ENCODE measurements around the gene GAN.
"Not testable (repeated sequence)": the region's sequence is repeated elsewhere in the genome, so short reads cannot be mapped to it uniquely, and the experiment has no call there.

GAN gene

DNA sequence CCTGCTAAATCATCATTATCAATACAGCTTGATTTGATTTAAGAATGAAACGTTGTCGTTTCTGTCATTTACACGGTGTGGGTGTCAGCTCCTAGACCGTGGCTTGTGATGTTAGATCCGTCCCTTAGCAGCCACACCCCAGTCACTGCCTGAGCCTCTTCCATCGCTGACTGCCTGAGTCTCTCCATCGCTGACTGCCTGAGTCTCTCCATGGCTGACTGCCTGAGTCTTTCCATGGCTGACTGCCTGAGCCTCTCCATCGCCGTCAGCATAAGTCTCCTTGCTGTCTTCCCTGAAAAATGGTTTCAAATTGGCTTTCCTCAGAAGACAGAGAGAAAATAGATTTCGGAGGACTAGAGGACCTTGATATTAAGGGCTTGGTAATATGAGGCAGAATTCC lies 76.1 kb downstream of the GAN start:
- H3K4me3 ChIP-seq (ENCODE audit: low read length), result no peak overlapping the region
- TF ChIP-seq ZNF274 (IDR thresholded peaks at IDR 0.05; ENCODE audit: low read depth, low read length), result no peak

DNA sequence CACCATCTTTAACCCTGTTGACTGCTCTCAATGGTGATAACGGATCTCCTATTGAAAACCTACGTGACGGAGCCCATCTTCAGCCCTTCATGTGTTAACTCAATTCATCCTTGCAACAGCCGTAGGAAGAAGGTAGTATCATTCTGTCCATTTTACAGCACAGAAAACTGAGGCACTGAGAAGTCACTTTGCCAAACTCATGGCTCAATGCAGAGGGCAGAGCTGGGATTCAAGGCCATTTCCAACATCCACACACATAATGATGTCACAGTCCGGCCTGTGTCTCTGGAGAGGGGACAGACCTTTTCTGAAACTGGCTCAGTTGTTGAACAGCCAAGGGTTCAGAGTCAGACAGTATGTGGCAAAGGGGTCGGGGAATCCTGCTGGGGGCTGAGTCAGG lies 77.2 kb downstream of the GAN start:
- no peak for TF ChIP-seq ZNF274 (IDR thresholded peaks at IDR 0.05; ENCODE audit: low read depth, low read length)
- H3K4me3 ChIP-seq (ENCODE audit: low read length), result no peak overlapping the region

DNA sequence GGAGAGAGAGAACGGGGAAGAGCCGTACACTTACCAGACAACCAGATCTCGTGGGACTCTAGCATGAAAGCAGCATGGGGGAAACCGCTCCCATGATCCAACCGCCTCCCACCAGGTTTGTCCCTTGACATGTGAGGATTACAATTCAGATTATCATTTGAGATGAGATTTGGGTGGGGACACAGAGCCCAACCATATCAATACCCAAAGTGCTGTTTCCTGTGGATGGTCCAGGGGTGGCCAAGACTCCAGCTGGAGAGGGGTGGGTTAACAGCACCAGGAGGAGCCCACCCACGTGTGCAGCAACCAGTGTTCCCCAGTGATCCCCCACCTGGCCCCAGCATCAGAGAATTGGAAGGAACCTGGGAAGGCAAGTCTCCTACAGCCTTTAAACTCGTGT lies 79.7 kb downstream of the GAN start:
- no peak overlapping the region for H3K4me3 ChIP-seq (ENCODE audit: low read length)
- TF ChIP-seq ZNF274 (IDR thresholded peaks at IDR 0.05; ENCODE audit: low read depth, low read length), result no peak

DNA sequence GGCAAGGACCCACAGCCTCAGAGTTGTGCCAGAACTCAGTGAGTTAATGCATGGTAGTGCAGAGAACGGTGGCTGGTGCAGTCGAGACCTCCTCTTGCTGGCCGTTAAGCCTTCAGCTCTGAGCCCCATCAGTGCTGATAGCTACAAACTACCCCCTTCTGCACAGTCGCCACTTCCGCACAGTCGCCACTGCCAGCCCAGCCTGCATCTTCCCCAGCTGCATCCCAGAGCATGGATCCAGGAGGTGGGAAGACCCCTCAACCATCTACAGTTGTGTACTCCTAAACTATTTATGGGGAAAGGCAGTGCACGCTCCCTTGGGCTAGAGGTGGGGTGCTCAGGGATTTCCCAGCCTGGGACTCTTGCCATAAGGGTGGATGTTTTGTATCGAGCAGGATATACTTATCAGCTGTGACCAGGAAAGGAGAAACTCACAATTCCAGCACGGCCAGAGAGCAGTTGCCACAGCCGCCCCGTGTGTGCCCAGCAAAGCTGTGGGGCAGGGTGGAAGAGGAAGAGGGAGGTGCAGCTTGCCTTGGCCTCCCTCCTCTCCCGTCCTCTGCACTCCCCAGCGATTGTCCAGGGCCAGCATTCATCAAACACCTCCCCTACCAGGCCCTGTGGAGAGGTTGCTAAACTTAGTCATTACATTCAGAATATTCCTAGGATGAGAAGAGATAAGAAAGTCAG lies 80.3 kb downstream of the GAN start:
- TF ChIP-seq ZNF274 (IDR thresholded peaks at IDR 0.05; ENCODE audit: low read depth, low read length), result no peak
- no peak overlapping the region for H3K4me3 ChIP-seq (ENCODE audit: low read length)

DNA sequence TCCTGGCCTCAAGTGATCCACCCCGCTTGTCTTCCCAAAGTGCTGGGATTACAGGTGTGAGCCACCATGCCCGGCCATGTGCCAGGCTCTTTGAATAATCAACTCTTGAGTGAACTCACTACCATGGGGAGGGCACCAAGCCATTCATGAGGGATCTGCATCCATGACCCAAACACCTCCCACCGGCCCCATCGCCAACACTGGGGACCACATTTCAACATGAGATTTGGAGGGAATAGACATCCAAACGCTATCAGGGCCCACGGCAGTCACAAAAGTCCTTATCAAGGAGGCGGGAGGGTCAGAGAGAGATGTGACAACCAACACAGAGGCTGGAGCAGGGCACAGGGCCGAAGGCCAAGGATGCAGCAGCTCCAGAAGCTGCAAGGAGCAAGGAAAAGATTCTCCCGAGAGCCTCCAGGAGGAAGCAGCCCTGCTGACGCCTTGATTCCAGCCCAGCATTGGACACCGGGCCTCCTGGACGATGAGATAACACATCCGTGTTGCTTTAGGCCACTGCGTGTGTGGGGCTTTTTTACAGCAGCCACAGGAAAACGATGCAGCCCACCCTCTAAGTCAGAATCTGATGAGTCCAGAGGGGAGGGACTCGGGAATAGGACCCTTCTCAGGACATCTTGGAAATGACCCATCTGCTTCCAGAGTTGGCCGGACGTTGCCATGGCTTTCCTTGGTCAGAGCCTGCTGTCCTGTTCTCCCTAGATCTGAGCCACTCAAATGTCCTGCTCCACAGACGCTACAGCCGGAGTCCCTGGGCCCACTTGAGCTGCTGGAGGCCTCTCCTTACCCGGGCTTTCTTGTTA lies 82.5 kb downstream of the GAN start:
- no peak overlapping the region for H3K4me3 ChIP-seq (ENCODE audit: low read length)
- TF ChIP-seq ZNF274 (IDR thresholded peaks at IDR 0.05; ENCODE audit: low read depth, low read length), result no peak

DNA sequence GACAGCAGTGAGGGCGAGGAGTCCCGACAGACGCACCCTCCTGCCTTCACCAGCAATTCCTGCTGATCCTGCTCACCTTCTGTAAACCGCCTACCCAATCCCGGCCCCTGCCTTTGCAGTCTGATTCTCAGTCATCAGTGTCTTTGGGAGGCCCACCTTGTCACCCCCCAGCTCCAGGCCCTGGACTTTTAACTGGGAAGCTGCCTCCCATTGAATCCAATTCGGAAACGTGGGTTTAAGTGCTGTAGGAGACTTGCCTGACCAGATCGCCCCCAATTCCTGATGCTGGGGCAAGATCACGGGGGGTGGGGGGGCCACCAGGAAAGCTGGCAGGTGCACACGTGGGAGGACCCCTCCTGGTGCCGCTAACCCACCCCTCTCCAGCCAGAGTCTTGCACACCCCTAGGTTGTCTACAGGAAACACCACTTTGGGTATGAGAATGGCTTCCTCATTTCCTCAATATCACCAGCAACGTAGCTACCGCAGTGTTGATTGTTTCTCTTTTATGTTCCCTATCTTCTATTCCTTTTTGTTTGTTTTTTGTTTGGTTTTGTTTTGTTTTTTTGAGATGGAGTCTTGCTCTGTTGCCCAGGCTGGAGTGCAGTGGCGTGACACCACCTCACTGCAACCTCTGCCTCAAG lies 83.2 kb downstream of the GAN start:
- no peak overlapping the region for H3K4me3 ChIP-seq (ENCODE audit: low read length)
- TF ChIP-seq ZNF274 (IDR thresholded peaks at IDR 0.05; ENCODE audit: low read depth, low read length), result no peak

DNA sequence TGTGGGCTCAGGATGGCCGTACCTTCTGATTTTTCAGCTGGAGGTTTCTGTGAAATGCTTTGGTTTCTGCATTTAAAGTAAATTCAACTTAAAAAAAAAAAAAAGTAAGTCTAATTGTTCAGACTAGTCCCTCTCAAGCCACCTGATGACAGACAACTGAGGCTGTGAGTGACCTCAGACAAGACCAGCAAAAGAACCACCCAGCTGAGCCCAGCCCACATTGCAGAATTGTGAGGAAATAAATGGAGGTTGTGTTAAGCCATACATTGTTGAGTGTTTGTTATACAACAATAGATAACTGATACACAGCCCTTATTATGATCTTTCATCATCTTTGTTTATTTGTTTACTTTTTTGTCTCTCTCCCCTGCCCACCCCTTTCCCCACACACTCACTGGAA lies 85.1 kb downstream of the GAN start:
- TF ChIP-seq ZNF274 (IDR thresholded peaks at IDR 0.05; ENCODE audit: low read depth, low read length), result no peak
- H3K4me3 ChIP-seq (ENCODE audit: low read length), result no peak overlapping the region

DNA sequence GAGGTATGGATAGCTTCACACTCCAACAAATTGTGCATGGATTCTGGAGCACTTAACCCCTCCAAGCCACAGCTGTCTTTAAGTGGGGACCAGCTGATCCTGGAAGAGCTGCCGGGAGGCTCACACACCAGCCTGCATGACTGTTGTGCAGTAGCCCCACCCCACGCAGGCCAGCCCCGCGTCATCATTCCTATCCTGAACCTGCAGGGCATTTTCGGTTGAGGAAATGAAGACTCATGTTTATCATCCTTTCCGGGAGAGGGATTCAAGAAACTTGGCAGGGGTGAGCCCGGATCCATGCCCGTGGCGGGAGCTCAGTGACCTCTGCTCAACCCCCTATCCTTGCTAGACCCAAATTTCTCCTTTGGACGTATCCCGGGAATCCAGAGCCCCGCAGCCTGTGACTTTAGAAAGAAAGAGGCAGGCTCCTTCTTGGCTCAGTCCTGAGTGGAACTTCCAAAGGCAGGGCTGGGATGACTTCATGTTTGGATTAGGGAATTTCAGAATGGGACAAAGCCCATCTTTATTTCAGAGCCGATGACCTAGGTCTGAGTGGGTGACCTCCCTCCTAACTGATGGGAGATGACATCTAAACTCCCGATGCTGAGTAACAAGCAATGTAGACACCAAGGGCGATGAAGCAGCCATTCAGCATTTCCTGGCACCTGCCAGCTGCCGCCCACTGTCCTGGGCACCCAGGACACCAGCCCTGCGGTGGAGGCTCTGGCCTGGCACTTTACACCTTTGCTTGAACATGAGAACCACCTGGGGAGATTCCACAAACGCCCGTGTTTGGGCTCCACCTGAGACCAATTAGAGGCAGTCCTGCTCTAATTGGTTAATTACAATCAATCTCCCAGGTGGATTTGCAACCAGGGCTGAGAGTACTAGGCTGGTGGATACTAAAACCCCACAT lies 86.5 kb downstream of the GAN start:
- H3K4me3 ChIP-seq (ENCODE audit: low read length), result no peak overlapping the region
- no peak for TF ChIP-seq ZNF274 (IDR thresholded peaks at IDR 0.05; ENCODE audit: low read depth, low read length)

DNA sequence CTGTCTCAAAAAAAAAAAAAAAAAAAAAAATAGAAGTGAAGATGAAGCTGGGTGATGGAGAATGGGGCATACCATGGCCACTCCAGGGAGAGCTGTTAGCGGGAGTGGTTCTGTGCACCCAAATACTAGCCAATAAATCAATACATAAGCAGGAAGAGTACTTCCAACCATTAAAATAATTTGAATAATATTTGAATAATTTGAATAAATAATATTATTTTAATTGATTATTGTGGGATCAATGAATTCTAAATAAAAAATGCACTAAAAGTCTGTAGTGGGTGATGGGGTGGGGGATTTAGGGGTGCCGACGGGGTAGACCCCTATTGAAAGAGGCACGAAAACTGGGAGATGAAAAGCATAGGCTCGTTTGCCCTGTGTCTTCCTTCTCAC lies 88.4 kb downstream of the GAN start:
- no peak for TF ChIP-seq ZNF274 (IDR thresholded peaks at IDR 0.05; ENCODE audit: low read depth, low read length)
- H3K4me3 ChIP-seq (ENCODE audit: low read length), result no peak overlapping the region

DNA sequence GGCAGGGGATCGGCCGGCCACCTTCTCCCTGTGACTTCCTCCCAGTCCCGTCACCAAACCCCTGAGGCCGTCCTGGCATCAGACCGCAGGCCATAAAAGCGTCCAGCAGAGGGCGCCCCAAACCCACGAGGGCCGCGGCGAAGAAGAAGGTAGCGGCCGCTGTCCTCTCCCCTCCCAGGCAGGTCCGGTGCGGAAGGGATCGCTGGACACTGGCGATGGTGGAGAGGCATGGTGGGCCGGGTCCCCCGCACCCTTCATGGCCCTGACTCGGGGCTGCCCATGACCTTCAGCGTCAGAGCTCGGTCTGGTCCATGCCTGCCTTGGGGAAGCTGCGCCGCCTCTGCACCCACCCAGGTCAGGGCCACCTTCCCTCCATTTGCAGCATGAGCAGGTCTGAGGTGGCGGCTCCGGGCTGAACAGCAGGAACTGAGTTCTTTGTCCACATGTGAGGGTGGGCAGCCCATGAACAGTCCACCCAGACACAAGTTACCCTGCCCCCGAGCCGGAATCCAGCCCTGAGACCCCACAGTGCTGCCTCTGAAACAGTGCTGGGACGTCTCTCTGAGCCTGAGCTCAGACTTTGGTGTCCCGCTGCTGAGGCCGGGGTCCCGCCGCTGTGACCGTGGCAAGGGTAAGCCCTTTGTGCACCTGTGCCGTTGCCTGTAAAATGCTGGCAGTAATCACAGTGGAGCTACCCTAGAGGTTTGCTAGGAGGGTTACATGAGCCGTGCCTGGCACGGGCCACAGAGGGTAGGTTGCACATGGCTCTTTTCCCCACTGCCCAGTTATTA lies 89.0 kb downstream of the GAN start:
- no peak for TF ChIP-seq ZNF274 (IDR thresholded peaks at IDR 0.05; ENCODE audit: low read depth, low read length)
- no peak overlapping the region; the same call in 1 of the 2 replicates for H3K4me3 ChIP-seq (ENCODE audit: low read length)

DNA sequence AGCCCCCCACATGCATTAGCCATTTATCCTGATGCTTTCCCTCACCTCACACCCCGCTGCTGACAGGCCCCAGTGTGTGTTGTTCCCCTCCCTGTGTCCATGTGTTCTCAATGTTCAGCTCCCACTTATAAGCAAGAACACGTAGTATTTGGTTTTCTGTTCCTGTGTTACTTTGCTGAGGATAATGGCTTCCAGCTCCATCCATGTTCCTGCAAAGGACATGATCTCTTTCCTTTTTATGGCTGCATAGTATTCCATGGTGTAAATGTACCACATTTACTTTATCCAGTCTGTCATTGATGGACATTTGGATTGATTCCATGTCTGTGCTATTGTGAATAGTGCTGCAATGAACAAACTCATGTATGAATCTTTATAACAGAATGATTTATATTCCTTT lies 90.2 kb downstream of the GAN start:
- not testable (repeated sequence) for H3K4me3 ChIP-seq (ENCODE audit: low read length)

DNA sequence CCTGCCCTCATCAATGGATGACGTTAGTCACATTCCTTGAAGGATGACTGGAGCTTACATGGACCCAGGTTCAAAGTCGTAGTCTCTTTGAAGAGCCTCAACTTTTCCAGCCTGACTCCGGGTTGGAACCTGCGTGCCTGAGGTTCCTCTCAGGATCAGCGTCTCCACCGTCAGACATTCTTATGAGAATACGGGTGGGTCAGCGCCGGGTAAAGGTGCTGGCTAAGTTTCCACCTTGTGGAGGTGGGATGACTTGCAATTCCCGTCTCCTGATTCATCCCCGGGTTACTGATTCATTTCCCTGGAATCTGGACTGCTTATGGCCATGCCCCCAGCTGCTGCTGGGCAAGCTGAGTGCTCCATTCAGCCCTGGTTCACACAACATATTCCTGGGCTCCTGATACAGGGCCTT lies 90.9 kb downstream of the GAN start:
- TF ChIP-seq ZNF274 (IDR thresholded peaks at IDR 0.05; ENCODE audit: low read depth, low read length), result no peak
- H3K4me3 ChIP-seq (ENCODE audit: low read length), result no peak overlapping the region

DNA sequence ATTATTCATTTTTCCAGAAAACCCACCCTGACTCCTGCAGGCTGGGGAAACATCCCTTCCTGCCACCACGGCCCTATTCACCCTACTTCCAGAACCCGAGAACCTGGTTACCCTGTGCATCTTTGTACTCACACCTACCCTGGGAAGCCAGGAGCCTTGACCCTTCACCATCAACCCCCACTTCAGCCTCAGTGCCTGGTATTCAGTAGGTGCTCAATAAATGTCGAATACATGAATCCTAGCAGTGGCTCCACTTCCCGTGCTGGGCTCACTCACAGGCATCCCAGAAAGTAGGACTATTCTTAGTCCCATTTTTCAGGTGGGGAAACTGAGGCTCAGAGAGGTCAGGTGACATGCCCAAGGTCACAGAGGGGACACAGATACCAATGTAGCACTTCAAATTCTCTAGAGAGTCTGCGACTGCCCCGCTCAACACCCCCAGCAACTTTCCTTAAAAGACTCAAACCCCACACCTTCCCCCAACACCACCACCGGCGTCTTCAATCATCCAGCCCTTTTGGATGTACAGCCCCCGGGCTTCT lies 93.7 kb downstream of the GAN start:
- no peak for TF ChIP-seq ZNF274 (IDR thresholded peaks at IDR 0.05; ENCODE audit: low read depth, low read length)
- H3K4me3 ChIP-seq (ENCODE audit: low read length), result no peak overlapping the region

Data from GM08714 (cell line).